ENCODE measurements around the gene TRPC4.
"Not testable (repeated sequence)": the region's sequence is repeated elsewhere in the genome, so short reads cannot be mapped to it uniquely, and the experiment has no call there.

- TF ChIP-seq CTCF (IDR thresholded peaks at IDR 0.05 in 8 of 11, conservative IDR thresholded peaks at IDR 0.05 in 3 of 11); POLR2A (IDR thresholded peaks at IDR 0.05); POLR2AphosphoS5 (IDR thresholded peaks at IDR 0.05): not testable (repeated sequence)
These were observed 280.2 kb downstream of the TRPC4 start for GRCh38 chr13:37589381-37589780.

All from spleen (tissue), 7 donors.